Lower lobe of right lung (tissue), 2 donors: ENCODE data around the gene CD300E. TPM values are rescaled to one million over a fixed set of nuclear protein-coding genes. Genes with fewer than 3 reads are reported as not detected.

Experiments
- ATAC-seq, 2 donors: fragments of 200-7000 bp; cut with Tn5 transposase; one replicate each; pipeline ENCODE4 v1.9.1; 2020 to 2022; ENCODE audit warnings: mild to moderate bottlenecking in 2 of 2, moderate library complexity in 2 of 2
- DNase-seq: peaks from one replicate; pipeline ENCODE4 v3.0.0-alpha.2; 2020
- H3K27ac ChIP-seq: fragments of 200-600 bp; one replicate; pipeline ENCODE4 v1.8.0; 2022
- H3K27me3 ChIP-seq: fragments of 200-600 bp; one replicate; pipeline ENCODE4 v1.8.0; 2022; ENCODE audit warnings: low read depth
- H3K36me3 ChIP-seq: fragments of 200-600 bp; one replicate; pipeline ENCODE4 v1.8.0; 2022; ENCODE audit warnings: mild to moderate bottlenecking
- H3K4me1 ChIP-seq: fragments of 200-600 bp; one replicate; pipeline ENCODE4 v1.8.0; 2022
- H3K4me3 ChIP-seq: fragments of 200-600 bp; one replicate; pipeline ENCODE4 v1.8.0; 2022; ENCODE audit warnings: mild to moderate bottlenecking
- H3K9me3 ChIP-seq: fragments of 200-600 bp; one replicate; pipeline ENCODE4 v1.8.0; 2022
- intact Hi-C: fragments of 100-400 bp; cut with DNase I; formaldehyde crosslinking; loops from one replicate; pipeline ENCODE4 v1.11.0; 2022
- total RNA-seq: library from RNA; stranded (reverse); fragmentation: NEBNext Ultra II Directional; extraction: Animal tissue kit (Norgen Biotek cat#: 25700); gene quantifications from one replicate; pipeline ENCODE4 v1.2.1, GENCODE V29; 2021
- TF ChIP-seq, protein P1 (sequence below): fragments of 200-600 bp; IDR thresholded peaks from one replicate; pipeline ENCODE4 v1.8.0; 2022; ENCODE audit warnings: antibody characterized with exemption, mild to moderate bottlenecking
- donor health status: DM: no; HTN: yes; CAD: no; lungs with severe emphysema.

Gene CD300E
- total RNA-seq, 1 donor from 2014 or later, result 7.3 TPM

DNA sequence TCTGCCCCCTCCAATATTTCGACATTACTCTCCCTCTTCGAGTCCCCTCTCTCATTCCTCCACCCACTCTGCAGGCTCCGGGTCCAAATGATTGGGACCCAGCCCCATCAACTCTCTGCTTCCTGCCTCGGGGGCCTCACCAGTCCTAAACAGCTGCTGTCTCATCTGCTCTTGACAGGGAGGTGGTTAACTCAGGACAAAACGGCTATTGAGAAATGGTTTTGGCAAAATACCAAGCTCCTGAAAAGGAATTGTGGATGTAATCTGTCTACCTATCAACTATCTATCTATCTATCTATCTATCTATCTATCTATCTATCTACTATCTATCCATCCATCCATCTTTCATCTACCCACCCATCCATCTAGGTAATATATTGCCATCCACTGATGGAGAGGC, 58.4 kb downstream of the CD300E start:
- intact Hi-C loops, result no loop called here
- no peaks in the 10 kb centered on the region for H3K36me3 ChIP-seq
- peaks cover 8% of the 10 kb centered on the region for H3K4me1 ChIP-seq
- H3K9me3 ChIP-seq, result no peaks in the 10 kb centered on the region
- TF ChIP-seq, protein P1, sequence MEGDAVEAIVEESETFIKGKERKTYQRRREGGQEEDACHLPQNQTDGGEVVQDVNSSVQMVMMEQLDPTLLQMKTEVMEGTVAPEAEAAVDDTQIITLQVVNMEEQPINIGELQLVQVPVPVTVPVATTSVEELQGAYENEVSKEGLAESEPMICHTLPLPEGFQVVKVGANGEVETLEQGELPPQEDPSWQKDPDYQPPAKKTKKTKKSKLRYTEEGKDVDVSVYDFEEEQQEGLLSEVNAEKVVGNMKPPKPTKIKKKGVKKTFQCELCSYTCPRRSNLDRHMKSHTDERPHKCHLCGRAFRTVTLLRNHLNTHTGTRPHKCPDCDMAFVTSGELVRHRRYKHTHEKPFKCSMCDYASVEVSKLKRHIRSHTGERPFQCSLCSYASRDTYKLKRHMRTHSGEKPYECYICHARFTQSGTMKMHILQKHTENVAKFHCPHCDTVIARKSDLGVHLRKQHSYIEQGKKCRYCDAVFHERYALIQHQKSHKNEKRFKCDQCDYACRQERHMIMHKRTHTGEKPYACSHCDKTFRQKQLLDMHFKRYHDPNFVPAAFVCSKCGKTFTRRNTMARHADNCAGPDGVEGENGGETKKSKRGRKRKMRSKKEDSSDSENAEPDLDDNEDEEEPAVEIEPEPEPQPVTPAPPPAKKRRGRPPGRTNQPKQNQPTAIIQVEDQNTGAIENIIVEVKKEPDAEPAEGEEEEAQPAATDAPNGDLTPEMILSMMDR, result no peak
- DNase-seq, result no peak
- H3K27ac ChIP-seq, result no peak overlapping the region
- no peak for ATAC-seq
- H3K27me3 ChIP-seq, result no peaks in the 10 kb centered on the region
- H3K4me3 ChIP-seq, result no peak overlapping the region

DNA sequence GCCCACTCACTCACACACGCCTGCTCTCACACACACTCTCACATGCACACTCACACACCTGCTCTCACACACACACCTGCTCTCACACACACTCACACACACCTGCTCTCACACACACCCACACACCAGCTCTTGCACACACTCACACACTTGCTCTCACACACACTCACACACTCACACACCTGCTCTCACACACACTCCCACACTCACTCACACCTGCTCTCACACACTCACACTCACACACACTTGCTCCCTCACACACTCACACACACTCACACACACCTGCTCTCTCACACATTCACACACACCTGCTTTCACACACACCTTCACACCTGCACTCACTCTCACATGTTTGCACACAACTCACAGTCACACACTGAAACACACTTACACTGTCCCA, 60.2 kb downstream of the CD300E start:
- no peak for DNase-seq
- H3K9me3 ChIP-seq, result no peaks in the 10 kb centered on the region
- intact Hi-C loops, result no loop called here
- TF ChIP-seq, protein P1, result no peak
- no peaks in the 10 kb centered on the region for H3K27me3 ChIP-seq
- no peaks in the 10 kb centered on the region for H3K4me1 ChIP-seq
- ATAC-seq, result no peak
- H3K27ac ChIP-seq, result no peak overlapping the region
- H3K36me3 ChIP-seq, result no peaks in the 10 kb centered on the region
- H3K4me3 ChIP-seq, result no peak overlapping the region

DNA sequence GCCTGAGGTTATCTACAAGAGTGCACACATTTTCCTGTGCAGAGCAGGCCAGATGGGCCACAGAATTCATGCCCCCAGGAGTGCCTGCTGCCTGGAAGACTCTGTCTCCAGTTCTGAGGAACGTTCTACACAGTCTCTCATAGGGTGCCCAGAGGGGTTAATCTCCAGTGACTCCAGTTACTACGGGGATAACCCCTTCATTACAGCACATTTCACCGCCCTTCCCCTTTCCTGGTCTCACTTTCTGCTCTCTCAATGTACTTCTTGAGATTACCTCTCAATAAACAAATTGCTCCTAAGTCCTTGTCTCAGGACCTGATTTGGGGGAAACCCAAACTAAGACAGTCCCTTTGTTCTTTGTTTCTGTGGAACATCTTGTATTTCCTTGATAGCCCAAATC, 62.0 kb downstream of the CD300E start:
- Histone ChIP-seq H3K4me1 (no peaks in the 10 kb centered on the region), H3K27ac (no peak overlapping the region), H3K9me3 (no peaks in the 10 kb centered on the region), H3K27me3 (no peaks in the 10 kb centered on the region), H3K36me3 (no peaks in the 10 kb centered on the region), H3K4me3 (no peak overlapping the region)
- DNase-seq (no peak), ATAC-seq (no peak)
- TF ChIP-seq, protein P1, result no peak
- intact Hi-C loops, result no loop called here

Other genes starting within 250 kb of the CD300E start
- gene GPRC5C, start 191.7 kb downstream of the CD300E start, total RNA-seq, result 58.2 TPM
- 27.8 TPM for gene CD300A, start 157.1 kb downstream of the CD300E start, total RNA-seq
- 1.5 TPM for gene CD300LB, start 92.3 kb downstream of the CD300E start, total RNA-seq
- 13.9 TPM for gene CD300C, start 77.6 kb downstream of the CD300E start, total RNA-seq
- 0.92 TPM for gene CD300H, start 56.2 kb downstream of the CD300E start, total RNA-seq
- gene CD300LD, start 31.5 kb downstream of the CD300E start, total RNA-seq, result not detected
- gene CD300LF, start 89.2 kb upstream of the CD300E start, total RNA-seq, result 66.2 TPM
- 7.4 TPM for gene RAB37, start 113.5 kb upstream of the CD300E start, total RNA-seq
- gene NHERF1, start 124.9 kb upstream of the CD300E start, total RNA-seq, result 35.7 TPM
- 48.6 TPM for gene NAT9, start 152.6 kb upstream of the CD300E start, total RNA-seq
- gene GRIN2C, start 236.1 kb upstream of the CD300E start, total RNA-seq, result 0.83 TPM
- 12.6 TPM for gene FDXR, start 249.3 kb upstream of the CD300E start, total RNA-seq